Measurements from ENCODE around the gene MORF4L1.

DNA sequence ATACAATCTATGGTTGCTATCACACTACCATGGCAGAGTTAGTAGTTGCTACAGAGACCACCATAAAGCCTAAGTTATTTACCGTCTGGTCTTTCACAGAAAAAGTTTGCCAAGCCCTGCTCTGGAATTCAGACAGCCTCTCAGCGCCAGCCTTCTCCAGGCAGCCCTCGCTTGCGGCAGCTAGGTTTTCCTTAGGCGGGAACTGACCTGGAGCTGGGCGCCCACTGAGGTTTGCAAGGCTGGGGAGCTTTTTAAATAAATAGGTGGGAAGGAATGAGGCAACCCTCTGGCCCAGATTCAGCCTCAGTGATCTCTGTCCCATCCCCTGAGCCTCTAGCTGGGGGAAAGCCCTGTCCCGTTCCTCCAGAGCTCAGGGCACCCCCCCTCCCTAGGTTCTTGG is 71.0 kb downstream of the MORF4L1 start:
- TF ChIP-seq, protein P1, sequence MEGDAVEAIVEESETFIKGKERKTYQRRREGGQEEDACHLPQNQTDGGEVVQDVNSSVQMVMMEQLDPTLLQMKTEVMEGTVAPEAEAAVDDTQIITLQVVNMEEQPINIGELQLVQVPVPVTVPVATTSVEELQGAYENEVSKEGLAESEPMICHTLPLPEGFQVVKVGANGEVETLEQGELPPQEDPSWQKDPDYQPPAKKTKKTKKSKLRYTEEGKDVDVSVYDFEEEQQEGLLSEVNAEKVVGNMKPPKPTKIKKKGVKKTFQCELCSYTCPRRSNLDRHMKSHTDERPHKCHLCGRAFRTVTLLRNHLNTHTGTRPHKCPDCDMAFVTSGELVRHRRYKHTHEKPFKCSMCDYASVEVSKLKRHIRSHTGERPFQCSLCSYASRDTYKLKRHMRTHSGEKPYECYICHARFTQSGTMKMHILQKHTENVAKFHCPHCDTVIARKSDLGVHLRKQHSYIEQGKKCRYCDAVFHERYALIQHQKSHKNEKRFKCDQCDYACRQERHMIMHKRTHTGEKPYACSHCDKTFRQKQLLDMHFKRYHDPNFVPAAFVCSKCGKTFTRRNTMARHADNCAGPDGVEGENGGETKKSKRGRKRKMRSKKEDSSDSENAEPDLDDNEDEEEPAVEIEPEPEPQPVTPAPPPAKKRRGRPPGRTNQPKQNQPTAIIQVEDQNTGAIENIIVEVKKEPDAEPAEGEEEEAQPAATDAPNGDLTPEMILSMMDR (IDR thresholded peaks at IDR 0.05), result no peak
- no peak for TF ChIP-seq POLR2A (IDR thresholded peaks at IDR 0.05)
